ENCODE results near the gene SORCS3.

Gene SORCS3

GRCh38 chr10:104923501-104923900 is 282.4 kb downstream of the SORCS3 start:
- no peak for TF ChIP-seq CTCF (IDR thresholded peaks at IDR 0.05; ENCODE audit: low read depth, low read length, poor library complexity, severe bottlenecking)
- TF ChIP-seq EZH2phosphoT487 (IDR thresholded peaks at IDR 0.05; ENCODE audit: borderline replicate concordance, low read length) = no peak
- no peak overlapping the region for H3K4me3 ChIP-seq (ENCODE audit: low read length)
- H3K36me3 ChIP-seq (ENCODE audit: control insufficient read depth, low read length) = no peaks in the 10 kb centered on the region
- H3K4me1 ChIP-seq (ENCODE audit: control insufficient read depth, low read length) = no peaks in the 10 kb centered on the region
- H3K27ac ChIP-seq (ENCODE audit: low read depth, low read length) = no peak overlapping the region
- H4K20me1 ChIP-seq (ENCODE audit: control insufficient read depth, insufficient read depth, low read depth, low read length) = no peaks in the 10 kb centered on the region
- H3K4me2 ChIP-seq (ENCODE audit: low read length) = no peak overlapping the region
- no peaks in the 10 kb centered on the region for H3K9me2 ChIP-seq (replicated peaks; ENCODE audit: control insufficient read depth, low read length)
- no peaks in the 10 kb centered on the region for H3K27me3 ChIP-seq (ENCODE audit: control insufficient read depth, low read length)
- H3F3A ChIP-seq (ENCODE audit: control insufficient read depth, insufficient read depth) = no peaks in the 10 kb centered on the region
- no peaks in the 10 kb centered on the region for H3K79me2 ChIP-seq (ENCODE audit: control insufficient read depth, low read length)
- H3K9me3 ChIP-seq (ENCODE audit: control insufficient read depth, insufficient read depth, low read length) = no peaks in the 10 kb centered on the region

- no peak for TF ChIP-seq EZH2phosphoT487 (IDR thresholded peaks at IDR 0.05; ENCODE audit: borderline replicate concordance, low read length)
- no peak for TF ChIP-seq CTCF (IDR thresholded peaks at IDR 0.05; ENCODE audit: low read depth, low read length, poor library complexity, severe bottlenecking)
- Histone ChIP-seq H3F3A (ENCODE audit: control insufficient read depth, insufficient read depth) (no peaks in the 10 kb centered on the region), H3K4me3 (ENCODE audit: low read length) (no peak overlapping the region), H3K27me3 (ENCODE audit: control insufficient read depth, low read length) (no peaks in the 10 kb centered on the region), H3K27ac (ENCODE audit: low read depth, low read length) (no peak overlapping the region), H3K9me2 (replicated peaks; ENCODE audit: control insufficient read depth, low read length) (no peaks in the 10 kb centered on the region), H3K79me2 (ENCODE audit: control insufficient read depth, low read length) (no peaks in the 10 kb centered on the region), H3K4me2 (ENCODE audit: low read length) (no peak overlapping the region), H3K4me1 (ENCODE audit: control insufficient read depth, low read length) (no peaks in the 10 kb centered on the region), H3K36me3 (ENCODE audit: control insufficient read depth, low read length) (no peaks in the 10 kb centered on the region), H3K9me3 (ENCODE audit: control insufficient read depth, insufficient read depth, low read length) (no peaks in the 10 kb centered on the region), H4K20me1 (ENCODE audit: control insufficient read depth, insufficient read depth, low read depth, low read length) (no peaks in the 10 kb centered on the region)
Measured at GRCh38 chr10:104924101-104924795, 283.2 kb downstream of the SORCS3 start.

- Histone ChIP-seq H3K4me2 (ENCODE audit: low read length) (no peak overlapping the region), H3K79me2 (ENCODE audit: control insufficient read depth, low read length) (no peaks in the 10 kb centered on the region), H3K36me3 (ENCODE audit: control insufficient read depth, low read length) (no peaks in the 10 kb centered on the region), H3K27me3 (ENCODE audit: control insufficient read depth, low read length) (no peaks in the 10 kb centered on the region), H3K4me3 (ENCODE audit: low read length) (no peak overlapping the region), H3K9me2 (replicated peaks; ENCODE audit: control insufficient read depth, low read length) (no peaks in the 10 kb centered on the region), H4K20me1 (ENCODE audit: control insufficient read depth, insufficient read depth, low read depth, low read length) (no peaks in the 10 kb centered on the region), H3K27ac (ENCODE audit: low read depth, low read length) (no peak overlapping the region), H3F3A (ENCODE audit: control insufficient read depth, insufficient read depth) (no peaks in the 10 kb centered on the region), H3K4me1 (ENCODE audit: control insufficient read depth, low read length) (no peaks in the 10 kb centered on the region), H3K9me3 (ENCODE audit: control insufficient read depth, insufficient read depth, low read length) (no peaks in the 10 kb centered on the region)
- TF ChIP-seq CTCF (IDR thresholded peaks at IDR 0.05; ENCODE audit: low read depth, low read length, poor library complexity, severe bottlenecking) (peak; percentile 70), EZH2phosphoT487 (IDR thresholded peaks at IDR 0.05; ENCODE audit: borderline replicate concordance, low read length) (no peak)
Measured at GRCh38 chr10:104925232-104925851, 284.3 kb downstream of the SORCS3 start.
